HL-60 (cell line): ENCODE results near the gene ANKFY1.

Source experiments
- DNase-seq, 2 experiments: peaks; one replicate each; pipeline ENCODE4 v3.0.0-alpha.2; 2010 to 2020; ENCODE audit warnings: low read depth in 1 of 2, low spot score in 1 of 2
- H3K27ac ChIP-seq: fragments of 250-450 bp; sonication (Bioruptor Pico); replicated peaks from 2 replicates; pipeline ENCODE4 v1.5.1; 2020; ENCODE audit warnings: mild to moderate bottlenecking, moderate library complexity
- H3K27me3 ChIP-seq: fragments of 250-450 bp; sonication (Bioruptor Pico); 2 replicates; pipeline ENCODE4 v1.5.1; 2021; ENCODE audit warnings: mild to moderate bottlenecking, moderate library complexity; ENCODE audit not compliant: insufficient read depth, poor library complexity, severe bottlenecking
- H3K4me3 ChIP-seq: replicated peaks from 2 replicates; pipeline ENCODE4 v1.5.1; 2011; ENCODE audit warnings: mild to moderate bottlenecking, control low read depth, low read length; ENCODE audit not compliant: insufficient read depth
- GABPA ChIP-seq: IDR thresholded peaks from 2 replicates; pipeline ENCODE4 v1.6.1; 2012; ENCODE audit warnings: low read depth
- POLR2AphosphoS5 ChIP-seq: IDR thresholded peaks from 2 replicates; pipeline ENCODE4 v1.6.1; 2012; ENCODE audit warnings: low read depth
- SPI1 ChIP-seq: IDR thresholded peaks from 2 replicates; pipeline ENCODE4 v1.6.1; 2012; ENCODE audit warnings: low read depth, mild to moderate bottlenecking, borderline replicate concordance
- TF ChIP-seq, protein P1 (sequence below): IDR thresholded peaks from 2 replicates; pipeline ENCODE4 v1.6.1; 2012; ENCODE audit warnings: low read depth; ENCODE audit not compliant: insufficient replicate concordance
- TF ChIP-seq, protein P2 (sequence below): IDR thresholded peaks from one replicate; pipeline ENCODE4 v1.5.1; 2011; ENCODE audit warnings: low read length, control low read depth, inconsistent platforms; ENCODE audit not compliant: insufficient read depth

Gene ANKFY1

DNA sequence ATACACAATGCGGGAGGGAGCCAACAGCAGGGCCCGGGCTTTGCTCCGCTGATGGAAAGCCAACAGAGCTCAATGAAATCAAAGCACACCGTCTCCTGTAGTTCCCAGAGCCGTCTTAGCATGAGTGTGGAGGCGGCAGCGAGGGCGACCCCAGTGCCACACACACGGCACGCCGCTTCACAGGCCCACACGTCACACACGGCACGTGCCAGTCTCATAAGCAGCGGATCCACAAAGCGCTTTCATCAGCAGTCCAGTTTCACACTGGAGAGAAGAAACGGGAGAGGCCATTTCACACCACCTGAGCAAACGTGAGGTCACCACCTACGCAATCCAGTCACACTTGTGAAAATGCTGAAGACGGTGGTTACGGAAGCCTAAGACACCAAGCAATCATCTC, 86.0 kb downstream of the ANKFY1 start:
- no peaks in the 10 kb centered on the region for H3K27me3 ChIP-seq
- H3K4me3 ChIP-seq = no peak overlapping the region
- no peak overlapping the region for H3K27ac ChIP-seq
- TF ChIP-seq, protein P1, sequence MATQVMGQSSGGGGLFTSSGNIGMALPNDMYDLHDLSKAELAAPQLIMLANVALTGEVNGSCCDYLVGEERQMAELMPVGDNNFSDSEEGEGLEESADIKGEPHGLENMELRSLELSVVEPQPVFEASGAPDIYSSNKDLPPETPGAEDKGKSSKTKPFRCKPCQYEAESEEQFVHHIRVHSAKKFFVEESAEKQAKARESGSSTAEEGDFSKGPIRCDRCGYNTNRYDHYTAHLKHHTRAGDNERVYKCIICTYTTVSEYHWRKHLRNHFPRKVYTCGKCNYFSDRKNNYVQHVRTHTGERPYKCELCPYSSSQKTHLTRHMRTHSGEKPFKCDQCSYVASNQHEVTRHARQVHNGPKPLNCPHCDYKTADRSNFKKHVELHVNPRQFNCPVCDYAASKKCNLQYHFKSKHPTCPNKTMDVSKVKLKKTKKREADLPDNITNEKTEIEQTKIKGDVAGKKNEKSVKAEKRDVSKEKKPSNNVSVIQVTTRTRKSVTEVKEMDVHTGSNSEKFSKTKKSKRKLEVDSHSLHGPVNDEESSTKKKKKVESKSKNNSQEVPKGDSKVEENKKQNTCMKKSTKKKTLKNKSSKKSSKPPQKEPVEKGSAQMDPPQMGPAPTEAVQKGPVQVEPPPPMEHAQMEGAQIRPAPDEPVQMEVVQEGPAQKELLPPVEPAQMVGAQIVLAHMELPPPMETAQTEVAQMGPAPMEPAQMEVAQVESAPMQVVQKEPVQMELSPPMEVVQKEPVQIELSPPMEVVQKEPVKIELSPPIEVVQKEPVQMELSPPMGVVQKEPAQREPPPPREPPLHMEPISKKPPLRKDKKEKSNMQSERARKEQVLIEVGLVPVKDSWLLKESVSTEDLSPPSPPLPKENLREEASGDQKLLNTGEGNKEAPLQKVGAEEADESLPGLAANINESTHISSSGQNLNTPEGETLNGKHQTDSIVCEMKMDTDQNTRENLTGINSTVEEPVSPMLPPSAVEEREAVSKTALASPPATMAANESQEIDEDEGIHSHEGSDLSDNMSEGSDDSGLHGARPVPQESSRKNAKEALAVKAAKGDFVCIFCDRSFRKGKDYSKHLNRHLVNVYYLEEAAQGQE = no peak
- TF ChIP-seq POLR2AphosphoS5 = no peak
- TF ChIP-seq, protein P2, sequence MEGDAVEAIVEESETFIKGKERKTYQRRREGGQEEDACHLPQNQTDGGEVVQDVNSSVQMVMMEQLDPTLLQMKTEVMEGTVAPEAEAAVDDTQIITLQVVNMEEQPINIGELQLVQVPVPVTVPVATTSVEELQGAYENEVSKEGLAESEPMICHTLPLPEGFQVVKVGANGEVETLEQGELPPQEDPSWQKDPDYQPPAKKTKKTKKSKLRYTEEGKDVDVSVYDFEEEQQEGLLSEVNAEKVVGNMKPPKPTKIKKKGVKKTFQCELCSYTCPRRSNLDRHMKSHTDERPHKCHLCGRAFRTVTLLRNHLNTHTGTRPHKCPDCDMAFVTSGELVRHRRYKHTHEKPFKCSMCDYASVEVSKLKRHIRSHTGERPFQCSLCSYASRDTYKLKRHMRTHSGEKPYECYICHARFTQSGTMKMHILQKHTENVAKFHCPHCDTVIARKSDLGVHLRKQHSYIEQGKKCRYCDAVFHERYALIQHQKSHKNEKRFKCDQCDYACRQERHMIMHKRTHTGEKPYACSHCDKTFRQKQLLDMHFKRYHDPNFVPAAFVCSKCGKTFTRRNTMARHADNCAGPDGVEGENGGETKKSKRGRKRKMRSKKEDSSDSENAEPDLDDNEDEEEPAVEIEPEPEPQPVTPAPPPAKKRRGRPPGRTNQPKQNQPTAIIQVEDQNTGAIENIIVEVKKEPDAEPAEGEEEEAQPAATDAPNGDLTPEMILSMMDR = no peak
- TF ChIP-seq SPI1 = no peak
- TF ChIP-seq GABPA = no peak
- no peak for DNase-seq

DNA sequence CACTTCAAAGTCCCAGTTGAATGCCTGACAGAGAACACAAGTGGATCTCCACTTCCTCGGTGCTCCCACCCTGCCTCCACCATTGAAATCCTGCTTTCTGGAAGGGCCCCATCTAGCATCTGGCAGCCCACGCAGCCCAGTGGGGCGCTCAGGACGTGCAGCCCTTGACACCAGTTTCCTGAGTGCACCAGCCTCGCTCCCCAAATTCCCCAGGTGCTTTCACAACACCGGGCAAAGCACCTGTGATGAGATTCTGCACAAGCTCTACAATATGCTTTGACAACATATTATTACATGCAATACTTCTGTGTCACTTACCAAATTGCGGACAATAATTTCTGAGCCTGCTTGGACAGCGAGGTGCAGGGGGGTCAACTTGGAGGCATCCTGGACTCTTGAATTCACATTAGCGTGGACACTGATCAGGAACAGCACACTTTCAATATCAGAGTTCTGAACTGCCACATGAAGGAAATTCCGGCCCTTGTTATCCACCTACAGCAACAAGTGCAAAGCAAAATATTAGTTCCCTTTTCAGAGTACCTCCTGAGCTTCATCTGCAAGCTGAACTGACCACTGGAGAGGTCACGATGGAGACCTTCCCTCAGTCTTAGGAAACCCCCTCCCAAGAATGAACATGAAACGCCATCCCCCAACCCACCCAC, 86.8 kb downstream of the ANKFY1 start:
- no peak for DNase-seq
- Histone ChIP-seq H3K27me3 (no peaks in the 10 kb centered on the region), H3K27ac (no peak overlapping the region), H3K4me3 (no peak overlapping the region)
- TF ChIP-seq, protein P1 = no peak
- TF ChIP-seq POLR2AphosphoS5 (no peak), SPI1 (no peak), GABPA (no peak)
- TF ChIP-seq, protein P2 = no peak

- Histone ChIP-seq H3K4me3 (no peak overlapping the region), H3K27ac (no peak overlapping the region), H3K27me3 (no peaks in the 10 kb centered on the region)
- DNase-seq = no peak
- TF ChIP-seq GABPA = no peak
- TF ChIP-seq SPI1 = no peak
These were observed 87.6 kb downstream of the ANKFY1 start for GRCh38 chr17:4175921-4176807.

GRCh38 chr17:4174556-4174955, 89.2 kb downstream of the ANKFY1 start:
- Histone ChIP-seq H3K27ac (no peak overlapping the region), H3K4me3 (no peak overlapping the region), H3K27me3 (no peaks in the 10 kb centered on the region)
- TF ChIP-seq, protein P2 = no peak
- TF ChIP-seq GABPA = no peak
- TF ChIP-seq, protein P1 = no peak
- no peak for TF ChIP-seq POLR2AphosphoS5
- TF ChIP-seq SPI1 = no peak
- no peak for DNase-seq
